ENCODE data around the gene HSD11B2.
"Not testable (repeated sequence)": the region's sequence is repeated elsewhere in the genome, so short reads cannot be mapped to it uniquely, and the experiment has no call there.

The HSD11B2 gene

GRCh38 chr16:67413978-67414911 is 16.7 kb upstream of the HSD11B2 start:
- DNase-seq (ENCODE audit: low read depth, low spot score): no peak

GRCh38 chr16:67415421-67415820 is 15.5 kb upstream of the HSD11B2 start:
- not testable (repeated sequence) for DNase-seq (ENCODE audit: low read depth, low spot score)

GRCh38 chr16:67415872-67416793 is 14.8 kb upstream of the HSD11B2 start, which contains the start of gene ZDHHC1:
TSS of gene ZDHHC1 (minus strand) at chr16:67416477. CDS start at chr16:67407775, 8,702 bp downstream.
- DNase-seq (ENCODE audit: low read depth, low spot score): no peak

- no peak for DNase-seq (ENCODE audit: low read depth, low spot score)
Measured at GRCh38 chr16:67417333-67418061, 13.4 kb upstream of the HSD11B2 start.

GRCh38 chr16:67419502-67419901 is 11.4 kb upstream of the HSD11B2 start:
- DNase-seq (ENCODE audit: low read depth, low spot score): no peak

- DNase-seq (ENCODE audit: low read depth, low spot score): no peak
Measured at GRCh38 chr16:67419931-67420330, 11.0 kb upstream of the HSD11B2 start.

GRCh38 chr16:67421030-67421429 is 9.9 kb upstream of the HSD11B2 start:
- no peak for DNase-seq (ENCODE audit: low read depth, low spot score)

GRCh38 chr16:67423015-67423414 is 7.9 kb upstream of the HSD11B2 start:
- DNase-seq (ENCODE audit: low read depth, low spot score): no peak

GRCh38 chr16:67423611-67424260 is 7.2 kb upstream of the HSD11B2 start:
- no peak for DNase-seq (ENCODE audit: low read depth, low spot score)

GRCh38 chr16:67424261-67424615 is 6.7 kb upstream of the HSD11B2 start:
- no peak for DNase-seq (ENCODE audit: low read depth, low spot score)

- no peak for DNase-seq (ENCODE audit: low read depth, low spot score)
Measured at GRCh38 chr16:67425061-67425460, 5.9 kb upstream of the HSD11B2 start.

GRCh38 chr16:67425580-67425979 is 5.3 kb upstream of the HSD11B2 start:
- DNase-seq (ENCODE audit: low read depth, low spot score): no peak

GRCh38 chr16:67426022-67426421 is 4.9 kb upstream of the HSD11B2 start:
- DNase-seq (ENCODE audit: low read depth, low spot score): no peak

- no peak for DNase-seq (ENCODE audit: low read depth, low spot score)
Measured at GRCh38 chr16:67426950-67427349, 4.0 kb upstream of the HSD11B2 start.

GRCh38 chr16:67428146-67428731 is 2.7 kb upstream of the HSD11B2 start:
- no peak for DNase-seq (ENCODE audit: low read depth, low spot score)

GRCh38 chr16:67429053-67429798 is 1.7 kb upstream of the HSD11B2 start:
- no peak for DNase-seq (ENCODE audit: low read depth, low spot score)

GRCh38 chr16:67429799-67430503 is 970 bp upstream of the HSD11B2 start:
- no peak for DNase-seq (ENCODE audit: low read depth, low spot score)

GRCh38 chr16:67430504-67430976 is 381 bp upstream of the HSD11B2 start:
- DNase-seq (ENCODE audit: low read depth, low spot score): no peak

Data from iPS DF 19.7 (cell line).